ENCODE measurements around the gene NADSYN1. TPM values are rescaled to one million over a fixed set of nuclear protein-coding genes. Genes with fewer than 3 reads are reported as not detected.
"Not testable (repeated sequence)": the region's sequence is repeated elsewhere in the genome, so short reads cannot be mapped to it uniquely, and the experiment has no call there.

NADSYN1 gene
- total RNA-seq, 4 donors from 2014 or later = 183 to 349 (median 294) TPM

GRCh38 chr11:71525938-71526495 lies 73.0 kb downstream of the NADSYN1 start:
- DNase-seq = peak in 1 of 3 donors; percentile 78

DNA sequence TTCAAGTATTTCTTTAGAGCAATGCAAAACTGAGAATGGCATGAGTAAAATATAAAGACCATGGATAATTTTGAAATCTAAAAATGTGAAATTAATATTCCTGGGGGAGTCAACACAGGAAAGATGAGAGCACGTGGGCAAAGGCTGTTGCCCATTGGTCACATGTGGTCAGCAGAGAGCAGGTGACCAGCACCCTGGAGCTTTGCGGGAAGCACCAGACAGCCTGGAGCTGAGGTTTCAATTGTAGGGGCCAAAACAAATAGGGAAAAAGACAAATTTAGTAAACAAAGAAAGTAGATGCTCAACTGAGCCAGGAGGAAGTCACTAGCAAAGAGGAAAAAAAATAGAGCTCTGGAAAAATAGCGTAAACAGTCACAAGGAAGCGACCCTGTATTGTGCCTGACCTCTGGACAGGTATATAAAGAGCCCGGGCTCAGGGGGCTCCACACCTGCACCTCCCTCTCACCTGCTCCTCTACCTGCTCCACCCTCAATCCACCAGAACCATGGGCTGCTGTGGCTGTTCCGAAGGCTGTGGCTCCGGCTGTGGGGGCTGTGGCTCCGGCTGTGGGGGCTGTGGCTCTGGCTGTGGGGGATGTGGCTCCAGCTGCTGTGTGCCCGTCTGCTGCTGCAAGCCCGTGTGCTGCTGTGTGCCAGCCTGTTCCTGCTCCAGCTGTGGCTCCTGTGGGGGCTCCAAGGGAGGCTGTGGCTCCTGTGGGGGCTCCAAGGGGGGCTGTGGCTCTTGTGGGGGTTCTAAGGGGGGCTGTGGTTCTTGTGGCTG lies 74.0 kb downstream of the NADSYN1 start, which contains the start of gene KRTAP5-7:
KRTAP5-7 (plus strand) TSS at position 472 of the 780 bp plus-strand sequence; CDS start at position 506, 34 bp downstream.
- H3K27me3 ChIP-seq, H3K27ac ChIP-seq, H3K36me3 ChIP-seq, H3K9me3 ChIP-seq, H3K4me1 ChIP-seq, H3K4me3 ChIP-seq: not testable (repeated sequence)
- DNase-seq = peak in 1 of 3 donors; percentile 2

More at GRCh38 chr11:71525938-71526495, 73.0 kb downstream of the NADSYN1 start:
- Histone ChIP-seq H3K36me3 (no peaks in the 10 kb centered on the region), H3K4me1 (no peaks in the 10 kb centered on the region), H3K9me3 (no peaks in the 10 kb centered on the region), H3K27me3 (no peaks in the 10 kb centered on the region), H3K27ac (no peak overlapping the region), H3K4me3 (no peak overlapping the region)
- no peak for TF ChIP-seq POLR2A (IDR thresholded peaks at IDR 0.05)
- TF ChIP-seq, protein P1, sequence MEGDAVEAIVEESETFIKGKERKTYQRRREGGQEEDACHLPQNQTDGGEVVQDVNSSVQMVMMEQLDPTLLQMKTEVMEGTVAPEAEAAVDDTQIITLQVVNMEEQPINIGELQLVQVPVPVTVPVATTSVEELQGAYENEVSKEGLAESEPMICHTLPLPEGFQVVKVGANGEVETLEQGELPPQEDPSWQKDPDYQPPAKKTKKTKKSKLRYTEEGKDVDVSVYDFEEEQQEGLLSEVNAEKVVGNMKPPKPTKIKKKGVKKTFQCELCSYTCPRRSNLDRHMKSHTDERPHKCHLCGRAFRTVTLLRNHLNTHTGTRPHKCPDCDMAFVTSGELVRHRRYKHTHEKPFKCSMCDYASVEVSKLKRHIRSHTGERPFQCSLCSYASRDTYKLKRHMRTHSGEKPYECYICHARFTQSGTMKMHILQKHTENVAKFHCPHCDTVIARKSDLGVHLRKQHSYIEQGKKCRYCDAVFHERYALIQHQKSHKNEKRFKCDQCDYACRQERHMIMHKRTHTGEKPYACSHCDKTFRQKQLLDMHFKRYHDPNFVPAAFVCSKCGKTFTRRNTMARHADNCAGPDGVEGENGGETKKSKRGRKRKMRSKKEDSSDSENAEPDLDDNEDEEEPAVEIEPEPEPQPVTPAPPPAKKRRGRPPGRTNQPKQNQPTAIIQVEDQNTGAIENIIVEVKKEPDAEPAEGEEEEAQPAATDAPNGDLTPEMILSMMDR (IDR thresholded peaks at IDR 0.05) = no peak

DNA sequence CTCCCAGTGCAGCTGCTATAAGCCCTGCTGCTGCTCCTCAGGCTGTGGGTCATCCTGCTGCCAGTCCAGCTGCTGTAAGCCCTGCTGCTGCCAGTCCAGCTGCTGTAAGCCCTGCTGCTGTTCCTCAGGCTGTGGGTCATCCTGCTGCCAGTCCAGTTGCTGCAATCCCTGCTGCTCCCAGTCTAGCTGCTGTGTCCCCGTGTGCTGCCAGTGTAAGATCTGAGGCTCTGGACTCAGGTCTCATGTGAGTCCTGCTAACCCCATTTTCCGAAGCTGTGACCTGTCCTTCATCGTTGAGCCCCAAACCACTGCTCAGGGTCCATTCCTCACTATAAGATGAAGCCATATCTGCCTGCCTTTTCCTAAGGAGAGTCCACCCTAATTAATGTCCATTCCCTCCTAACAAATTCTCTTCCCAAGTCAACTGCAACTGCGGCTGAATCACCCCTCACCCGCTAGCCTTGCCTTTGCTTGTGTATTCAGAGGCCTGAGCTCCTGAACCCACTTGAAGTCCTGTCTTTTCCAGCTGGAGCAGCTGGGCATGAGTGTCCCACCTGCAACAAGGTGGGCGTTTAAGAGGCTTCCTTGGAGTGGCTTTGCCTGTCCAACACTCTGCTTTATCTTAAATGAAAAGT lies 74.7 kb downstream of the NADSYN1 start:
- Histone ChIP-seq H3K27ac (no peak overlapping the region), H3K36me3 (no peaks in the 10 kb centered on the region), H3K27me3 (no peaks in the 10 kb centered on the region), H3K4me1 (no peaks in the 10 kb centered on the region), H3K4me3 (no peak overlapping the region), H3K9me3 (no peaks in the 10 kb centered on the region)
- DNase-seq = peak in 1 of 3 donors; percentile 14
- TF ChIP-seq, protein P1 (IDR thresholded peaks at IDR 0.05) = no peak
- TF ChIP-seq POLR2A (IDR thresholded peaks at IDR 0.05) = no peak

- no peak for DNase-seq
- no peak overlapping the region for H3K4me3 ChIP-seq
- H3K27me3 ChIP-seq = no peaks in the 10 kb centered on the region
- no peaks in the 10 kb centered on the region for H3K36me3 ChIP-seq
- TF ChIP-seq, protein P1 (IDR thresholded peaks at IDR 0.05) = no peak
- TF ChIP-seq POLR2A (IDR thresholded peaks at IDR 0.05) = no peak
- no peaks in the 10 kb centered on the region for H3K4me1 ChIP-seq
- H3K27ac ChIP-seq = no peak overlapping the region
- no peaks in the 10 kb centered on the region for H3K9me3 ChIP-seq
Measured at GRCh38 chr11:71530602-71531001, 77.6 kb downstream of the NADSYN1 start.

GRCh38 chr11:71532036-71532610 lies 79.1 kb downstream of the NADSYN1 start:
- Histone ChIP-seq H3K4me3 (no peak overlapping the region), H3K9me3 (no peaks in the 10 kb centered on the region), H3K4me1 (no peaks in the 10 kb centered on the region), H3K27me3 (no peaks in the 10 kb centered on the region), H3K36me3 (no peaks in the 10 kb centered on the region), H3K27ac (no peak overlapping the region)
- peak in 1 of 3 donors; percentile 8 for DNase-seq
- no peak for TF ChIP-seq POLR2A (IDR thresholded peaks at IDR 0.05)
- TF ChIP-seq, protein P1 (IDR thresholded peaks at IDR 0.05) = no peak

DNA sequence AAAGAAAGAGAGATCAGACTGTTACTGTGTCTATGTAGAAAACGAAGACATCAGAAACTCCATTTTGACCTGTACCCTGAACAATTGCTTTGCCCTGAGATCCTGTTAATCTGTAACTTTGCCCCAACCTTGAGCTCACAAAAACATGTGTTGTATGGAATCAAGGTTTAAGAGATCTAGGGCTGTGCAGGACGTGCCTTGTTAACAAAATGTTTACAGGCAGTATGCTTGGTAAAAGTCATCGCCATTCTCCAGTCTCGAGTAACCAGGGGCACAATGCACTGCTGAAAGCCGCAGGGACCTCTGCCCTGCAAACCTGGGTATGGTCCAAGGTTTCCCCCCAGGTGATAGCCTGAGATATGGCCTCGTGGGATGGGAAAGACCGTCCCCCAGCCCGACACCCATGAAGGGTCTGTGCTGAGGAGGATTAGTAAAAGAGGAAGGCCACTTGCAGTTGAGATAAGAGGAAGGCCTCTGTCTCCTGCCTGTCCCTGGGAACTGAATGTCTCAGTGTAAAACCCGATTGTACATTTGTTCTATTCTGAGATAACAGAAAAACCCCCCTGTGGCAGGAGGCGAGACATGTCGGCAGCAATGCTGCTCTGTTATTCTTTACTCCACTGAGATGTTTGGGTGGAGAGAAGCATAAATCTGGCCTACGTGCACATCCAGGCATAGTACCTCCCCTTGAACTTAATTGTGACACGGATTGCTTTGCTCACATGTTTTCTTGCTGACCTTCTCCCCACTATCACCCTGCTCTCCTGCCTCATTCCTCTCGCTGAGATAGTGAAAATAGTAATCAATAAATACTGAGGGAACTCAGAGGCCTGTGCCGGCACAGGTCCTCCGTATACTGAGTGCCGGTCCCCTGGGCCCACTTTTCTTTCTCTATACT lies 82.0 kb downstream of the NADSYN1 start:
- not testable (repeated sequence) for H3K27me3 ChIP-seq, H3K27ac ChIP-seq, H3K9me3 ChIP-seq, H3K4me3 ChIP-seq, H3K36me3 ChIP-seq, H3K4me1 ChIP-seq
- peak in 1 of 3 donors; percentile 18 for DNase-seq
